Muscle of leg (tissue), 11 donors: ENCODE results near the gene PTPN22. TPM values are rescaled to one million over a fixed set of nuclear protein-coding genes. Genes with fewer than 3 reads are reported as not detected.
A peak's percentile ranks its signal among the peaks of the same experiment; 100 is the strongest.
"Not testable (repeated sequence)": the region's sequence is repeated elsewhere in the genome, so short reads cannot be mapped to it uniquely, and the experiment has no call there.

Source experiments
- DNase-seq: peaks from one replicate; pipeline ENCODE4 v3.0.0; 2013
- H3K27ac ChIP-seq: one replicate; pipeline ENCODE4 v1.5.1; 2013; ENCODE audit warnings: mild to moderate bottlenecking, low read length, control low read depth
- H3K27me3 ChIP-seq: one replicate; pipeline ENCODE4 v1.6.1; 2013; ENCODE audit warnings: low read length; ENCODE audit not compliant: control insufficient read depth, insufficient read depth
- H3K36me3 ChIP-seq: one replicate; pipeline ENCODE4 v1.6.1; 2013; ENCODE audit warnings: low read length; ENCODE audit not compliant: control insufficient read depth, insufficient read depth
- H3K4me1 ChIP-seq: one replicate; pipeline ENCODE4 v1.6.1; 2013; ENCODE audit warnings: low read length; ENCODE audit not compliant: control insufficient read depth, insufficient read depth
- H3K4me3 ChIP-seq: one replicate; pipeline ENCODE4 v1.5.1; 2013; ENCODE audit warnings: low read length, control low read depth
- H3K9me3 ChIP-seq: replicated peaks from 2 replicates; pipeline ENCODE4 v1.6.1; 2013; ENCODE audit warnings: low read depth, low read length; ENCODE audit not compliant: control insufficient read depth
- WGBS: methylation state at CpG from one replicate; pipeline ENCODE4 v1.1.5; 2013; ENCODE audit warnings: missing lambda C conversion rate; ENCODE audit not compliant: insufficient coverage; 5-methylcytosine and 5-hydroxymethylcytosine counted together
- polyA plus RNA-seq, 8 donors: library from polyadenylated mRNA; unstranded; fragments of 120-200 nt; gene quantifications; one replicate each; pipeline versions ENCODE4 v1.2.1 to v1.2.3, GENCODE V29; 2013; ENCODE audit warnings: inconsistent platforms in 1 of 8, low replicate concordance in 1 of 8; ENCODE audit not compliant: insufficient read length in 8 of 8, insufficient read depth in 1 of 8
- total RNA-seq: library from RNA; stranded (reverse); fragments of 120-200 nt; gene quantifications from one replicate; pipeline ENCODE4 v1.2.4, GENCODE V29; 2013

The PTPN22 gene
- total and polyA plus RNA-seq, 9 donors, result 0.20 to 0.65 (median 0.37) TPM

DNA sequence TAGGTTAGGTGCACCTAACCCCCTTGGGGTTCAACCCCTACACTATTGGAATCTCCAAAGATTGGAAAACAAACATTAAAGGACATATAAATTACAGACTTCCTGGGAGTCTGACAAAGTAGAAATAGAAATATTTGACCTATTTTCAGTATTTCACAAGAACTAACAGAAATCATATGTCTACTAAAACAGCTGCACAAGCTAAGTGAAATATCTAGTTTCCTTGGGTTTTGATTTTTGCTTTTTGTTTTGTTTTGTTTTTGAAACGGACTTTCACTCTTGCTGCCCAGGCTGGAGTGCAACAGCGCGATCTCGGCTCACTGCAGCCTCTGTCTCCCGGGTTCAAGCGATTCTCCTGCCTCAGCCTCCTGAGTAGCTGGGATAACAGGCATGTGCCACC lies 18.8 kb downstream of the PTPN22 start:
- not testable (repeated sequence) for H3K36me3 ChIP-seq, H3K4me3 ChIP-seq, H3K27me3 ChIP-seq, H3K4me1 ChIP-seq, H3K9me3 ChIP-seq, H3K27ac ChIP-seq
- peak; percentile 10 for DNase-seq
- WGBS, result no CpG with 5 or more reads among the region's 6 CpGs

DNA sequence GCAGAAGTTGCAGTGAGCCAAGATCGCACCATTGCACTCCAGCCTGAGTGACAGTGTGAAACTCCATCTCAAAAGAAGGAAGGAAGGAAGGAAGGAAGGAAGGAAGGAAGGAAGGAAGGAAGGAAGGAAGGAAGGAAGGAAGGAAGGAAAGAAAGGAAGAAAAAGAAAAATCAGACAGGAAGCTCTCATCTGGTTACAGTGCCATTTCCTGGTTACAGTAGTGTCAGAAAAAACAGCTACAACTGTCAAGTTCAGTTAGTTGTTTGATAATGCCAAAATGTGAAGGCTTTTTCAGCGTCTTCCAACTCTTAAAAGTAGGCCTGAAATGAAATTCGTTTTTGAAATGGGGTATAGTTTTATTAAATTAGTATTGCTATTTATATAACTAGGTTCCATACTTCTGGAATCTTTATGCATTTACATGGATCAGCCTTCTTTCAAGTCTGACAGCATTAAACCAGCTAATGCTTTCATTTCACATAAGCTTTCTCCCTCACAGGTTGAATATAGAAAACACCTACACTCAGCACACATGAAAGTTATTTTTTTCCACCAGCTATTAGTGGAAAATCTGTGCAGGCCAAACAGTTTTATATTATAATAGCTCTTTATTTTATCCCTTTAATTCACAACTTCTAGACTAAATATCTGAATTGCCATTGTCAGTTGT lies 21.2 kb downstream of the PTPN22 start:
- no peaks in the 10 kb centered on the region for H3K9me3 ChIP-seq
- no peaks in the 10 kb centered on the region for H3K36me3 ChIP-seq
- H3K27me3 ChIP-seq, result no peaks in the 10 kb centered on the region
- H3K27ac ChIP-seq, result no peak overlapping the region
- WGBS, result 86% methylated on average over 1 of the region's 3 CpGs
- no peaks in the 10 kb centered on the region for H3K4me1 ChIP-seq
- H3K4me3 ChIP-seq, result no peak overlapping the region
- DNase-seq, result no peak

DNA sequence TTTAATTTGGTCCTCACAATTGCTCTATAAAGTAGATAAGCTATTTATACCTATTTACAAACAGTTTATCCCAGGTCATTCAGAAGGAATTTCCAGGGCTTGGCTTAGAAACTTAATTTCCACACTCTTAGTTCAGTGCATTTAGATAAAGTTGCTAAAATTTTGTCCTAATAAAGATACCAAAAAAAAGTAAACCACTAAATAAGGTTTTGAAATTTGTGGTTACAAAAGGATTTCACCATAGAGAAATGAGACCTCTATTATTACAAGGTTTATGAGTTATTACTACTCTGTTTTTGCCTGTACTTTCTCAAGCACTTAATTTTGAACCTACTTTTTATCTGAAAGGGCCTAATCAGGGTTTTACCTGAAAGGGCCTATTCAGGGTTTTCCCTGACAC lies 22.4 kb downstream of the PTPN22 start:
- Histone ChIP-seq H3K27ac (no peak overlapping the region), H3K4me3 (no peak overlapping the region), H3K9me3 (no peaks in the 10 kb centered on the region), H3K4me1 (no peaks in the 10 kb centered on the region), H3K27me3 (no peaks in the 10 kb centered on the region), H3K36me3 (no peaks in the 10 kb centered on the region)
- DNase-seq, result no peak

DNA sequence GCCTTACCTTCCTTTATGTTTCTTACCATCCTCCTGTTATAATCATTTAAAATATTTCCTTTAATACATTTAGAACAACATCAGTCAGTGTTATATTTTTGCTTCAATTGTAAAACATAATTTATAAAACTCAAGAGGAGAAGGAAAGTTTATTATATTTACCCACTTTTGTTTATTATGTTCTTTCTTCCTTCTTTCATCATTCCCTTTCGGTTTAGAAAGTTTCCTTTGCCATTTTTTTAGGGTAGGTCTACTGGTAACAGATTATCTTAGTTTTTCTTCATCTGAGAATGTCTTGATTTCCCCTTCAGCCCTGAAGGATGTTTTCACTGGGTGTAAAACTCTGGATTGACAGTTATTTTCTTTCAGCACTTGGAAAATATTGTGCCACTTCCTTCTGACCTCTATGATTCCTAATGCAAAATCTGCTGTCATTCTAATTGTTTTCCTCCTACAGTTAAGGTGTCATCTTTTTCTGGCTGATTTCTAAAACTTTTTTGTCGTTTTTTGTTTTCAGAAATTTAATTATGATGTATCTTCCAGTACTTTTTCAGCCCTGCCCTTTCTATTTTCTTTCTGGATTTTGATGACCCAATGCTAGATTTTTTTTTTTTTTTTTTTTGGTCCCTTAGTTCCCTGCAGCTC lies 25.0 kb downstream of the PTPN22 start:
- Histone ChIP-seq H3K4me3 (no peak overlapping the region), H3K9me3 (no peaks in the 10 kb centered on the region), H3K27me3 (no peaks in the 10 kb centered on the region), H3K4me1 (no peaks in the 10 kb centered on the region), H3K27ac (no peak overlapping the region), H3K36me3 (no peaks in the 10 kb centered on the region)
- no peak for DNase-seq
- WGBS, result no CpG with 5 or more reads among the region's 2 CpGs

- H3K36me3 ChIP-seq, result no peaks in the 10 kb centered on the region
- H3K4me3 ChIP-seq, result no peak overlapping the region
- no peaks in the 10 kb centered on the region for H3K9me3 ChIP-seq
- WGBS, result no CpG with 5 or more reads among the region's 1 CpG
- H3K4me1 ChIP-seq, result no peaks in the 10 kb centered on the region
- no peak for DNase-seq
- H3K27ac ChIP-seq, result no peak overlapping the region
- no peaks in the 10 kb centered on the region for H3K27me3 ChIP-seq
Measured at GRCh38 chr1:113836534-113836933, 35.0 kb downstream of the PTPN22 start.

- no peaks in the 10 kb centered on the region for H3K36me3 ChIP-seq
- no peaks in the 10 kb centered on the region for H3K27me3 ChIP-seq
- H3K4me3 ChIP-seq, result no peak overlapping the region
- DNase-seq, result peak; percentile 71
- H3K4me1 ChIP-seq, result no peaks in the 10 kb centered on the region
- no peaks in the 10 kb centered on the region for H3K9me3 ChIP-seq
- WGBS, result no CpG with 5 or more reads among the region's 4 CpGs
- H3K27ac ChIP-seq, result no peak overlapping the region
Measured at GRCh38 chr1:113835686-113836290, 35.7 kb downstream of the PTPN22 start.

- DNase-seq, result no peak
- H3K27me3 ChIP-seq, result no peaks in the 10 kb centered on the region
- WGBS, result 100% methylated on average over 1 of the region's 2 CpGs
- no peaks in the 10 kb centered on the region for H3K36me3 ChIP-seq
- no peaks in the 10 kb centered on the region for H3K4me1 ChIP-seq
- no peak overlapping the region for H3K4me3 ChIP-seq
- no peak overlapping the region for H3K27ac ChIP-seq
- H3K9me3 ChIP-seq, result no peaks in the 10 kb centered on the region
Measured at GRCh38 chr1:113834716-113835115, 36.8 kb downstream of the PTPN22 start.

DNA sequence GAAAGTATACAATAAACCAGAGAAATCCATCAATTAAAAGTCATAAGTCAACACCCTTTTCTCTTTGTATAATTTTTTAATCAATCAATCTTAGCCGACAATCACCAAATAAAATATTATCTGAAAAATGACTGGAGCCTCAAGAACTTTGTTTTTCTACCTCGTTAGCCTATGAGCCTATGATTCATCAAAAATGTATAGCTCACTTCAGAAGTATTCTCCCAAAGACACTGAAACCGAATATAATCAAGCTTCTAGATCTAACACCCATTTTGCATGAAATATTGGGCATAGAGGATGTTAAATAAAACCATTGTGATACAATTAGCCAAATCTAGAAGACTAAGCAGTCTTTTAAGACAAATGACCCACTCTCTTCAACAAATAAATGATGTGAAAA lies 41.5 kb downstream of the PTPN22 start:
- H3K27ac ChIP-seq, result no peak overlapping the region
- no peaks in the 10 kb centered on the region for H3K4me1 ChIP-seq
- no peak overlapping the region for H3K4me3 ChIP-seq
- H3K36me3 ChIP-seq, result no peaks in the 10 kb centered on the region
- no peaks in the 10 kb centered on the region for H3K9me3 ChIP-seq
- WGBS, result no CpG with 5 or more reads among the region's 3 CpGs
- H3K27me3 ChIP-seq, result no peaks in the 10 kb centered on the region
- no peak for DNase-seq

DNA sequence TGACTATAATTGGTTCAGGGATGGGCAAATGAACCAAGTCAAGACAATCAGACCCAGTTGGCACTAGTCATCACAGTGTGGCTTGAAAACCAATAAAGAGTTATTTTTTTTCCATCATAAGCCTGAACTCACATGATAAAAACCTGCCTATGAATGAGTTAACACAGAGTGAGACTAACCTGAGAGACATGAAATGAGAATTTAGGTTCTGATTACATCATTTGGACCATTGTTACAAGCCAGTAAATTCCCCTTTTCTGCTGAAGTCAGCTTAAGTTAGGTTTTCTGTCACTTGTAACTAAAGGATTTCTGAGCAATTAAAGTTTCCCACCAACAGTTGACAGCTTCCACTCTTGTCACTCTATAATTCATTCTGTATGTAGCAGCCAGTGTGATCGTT lies 49.6 kb downstream of the PTPN22 start:
- Histone ChIP-seq H3K27me3 (no peaks in the 10 kb centered on the region), H3K27ac (no peak overlapping the region), H3K9me3 (no peaks in the 10 kb centered on the region), H3K36me3 (no peaks in the 10 kb centered on the region), H3K4me3 (no peak overlapping the region), H3K4me1 (no peaks in the 10 kb centered on the region)
- no CpG with 5 or more reads among the region's 1 CpG for WGBS
- no peak for DNase-seq

- H3K27ac ChIP-seq, result no peak overlapping the region
- no peak for DNase-seq
- WGBS, result no CpG with 5 or more reads among the region's 2 CpGs
- no peaks in the 10 kb centered on the region for H3K4me1 ChIP-seq
- no peaks in the 10 kb centered on the region for H3K36me3 ChIP-seq
- H3K27me3 ChIP-seq, result no peaks in the 10 kb centered on the region
- no peaks in the 10 kb centered on the region for H3K9me3 ChIP-seq
- no peak overlapping the region for H3K4me3 ChIP-seq
Measured at GRCh38 chr1:113818578-113818977, 52.9 kb downstream of the PTPN22 start.
